Measurements from ENCODE around the gene DLG2. TPM values are rescaled to one million over a fixed set of nuclear protein-coding genes. Genes with fewer than 3 reads are reported as not detected.

DLG2 gene
- total and polyA plus RNA-seq, 7 donors, result 0.60 to 25.8 (median 9.7) TPM; not detected in 1

DNA sequence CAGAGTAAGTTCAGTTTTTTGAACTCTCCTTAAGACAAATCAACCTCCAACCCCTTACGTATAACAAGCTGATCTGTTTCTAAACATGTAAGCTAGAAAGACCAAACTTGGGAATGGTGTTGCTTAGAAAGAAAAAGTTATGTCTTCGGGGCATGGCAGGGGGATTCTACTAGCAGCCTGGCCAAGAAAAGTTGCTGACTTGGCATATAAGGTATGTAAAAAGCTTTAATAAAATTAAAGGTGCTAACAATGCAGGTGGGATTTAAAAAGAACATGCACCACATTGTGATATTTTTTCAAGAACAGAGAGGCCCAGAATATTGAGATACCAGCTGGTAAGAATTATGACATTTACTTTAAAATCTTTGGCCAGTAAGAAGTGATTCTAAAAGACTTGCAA, 1929.6 kb downstream of the DLG2 start:
- Histone ChIP-seq H3K27me3 (no peaks in the 10 kb centered on the region), H3K9me3 (no peaks in the 10 kb centered on the region), H3K27ac (no peak overlapping the region), H3K4me1 (no peaks in the 10 kb centered on the region), H3K4me3 (no peak overlapping the region), H3K36me3 (no peaks in the 10 kb centered on the region)
- 85 to 90% methylated on average over 2 of the region's 2 CpGs for WGBS, 2 donors
- TF ChIP-seq POLR2AphosphoS5 (IDR thresholded peaks at IDR 0.05) (no peak), POLR2A (IDR thresholded peaks at IDR 0.05) (no peak), EP300 (IDR thresholded peaks at IDR 0.05) (no peak)
- TF ChIP-seq, protein P1, sequence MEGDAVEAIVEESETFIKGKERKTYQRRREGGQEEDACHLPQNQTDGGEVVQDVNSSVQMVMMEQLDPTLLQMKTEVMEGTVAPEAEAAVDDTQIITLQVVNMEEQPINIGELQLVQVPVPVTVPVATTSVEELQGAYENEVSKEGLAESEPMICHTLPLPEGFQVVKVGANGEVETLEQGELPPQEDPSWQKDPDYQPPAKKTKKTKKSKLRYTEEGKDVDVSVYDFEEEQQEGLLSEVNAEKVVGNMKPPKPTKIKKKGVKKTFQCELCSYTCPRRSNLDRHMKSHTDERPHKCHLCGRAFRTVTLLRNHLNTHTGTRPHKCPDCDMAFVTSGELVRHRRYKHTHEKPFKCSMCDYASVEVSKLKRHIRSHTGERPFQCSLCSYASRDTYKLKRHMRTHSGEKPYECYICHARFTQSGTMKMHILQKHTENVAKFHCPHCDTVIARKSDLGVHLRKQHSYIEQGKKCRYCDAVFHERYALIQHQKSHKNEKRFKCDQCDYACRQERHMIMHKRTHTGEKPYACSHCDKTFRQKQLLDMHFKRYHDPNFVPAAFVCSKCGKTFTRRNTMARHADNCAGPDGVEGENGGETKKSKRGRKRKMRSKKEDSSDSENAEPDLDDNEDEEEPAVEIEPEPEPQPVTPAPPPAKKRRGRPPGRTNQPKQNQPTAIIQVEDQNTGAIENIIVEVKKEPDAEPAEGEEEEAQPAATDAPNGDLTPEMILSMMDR (IDR thresholded peaks at IDR 0.05), result no peak
- intact Hi-C loops (cut with DNase I), result no loop called here
- no peak for DNase-seq

GRCh38 chr11:83695046-83695445, 1932.1 kb downstream of the DLG2 start:
- Histone ChIP-seq H3K27me3 (no peaks in the 10 kb centered on the region), H3K36me3 (no peaks in the 10 kb centered on the region), H3K9me3 (no peaks in the 10 kb centered on the region), H3K27ac (no peak overlapping the region), H3K4me3 (no peak overlapping the region), H3K4me1 (no peaks in the 10 kb centered on the region)
- WGBS, 2 donors, result 76 to 81% methylated on average over 3 of the region's 3 CpGs
- no peak for TF ChIP-seq POLR2AphosphoS5 (IDR thresholded peaks at IDR 0.05)
- TF ChIP-seq, protein P1 (IDR thresholded peaks at IDR 0.05), result no peak
- intact Hi-C loops (cut with DNase I), result no loop called here
- no peak for DNase-seq

GRCh38 chr11:83694191-83694910, 1932.8 kb downstream of the DLG2 start:
- no peaks in the 10 kb centered on the region for H3K36me3 ChIP-seq
- TF ChIP-seq POLR2A (IDR thresholded peaks at IDR 0.05), result no peak
- TF ChIP-seq, protein P1 (IDR thresholded peaks at IDR 0.05), result no peak
- no peak for TF ChIP-seq POLR2AphosphoS5 (IDR thresholded peaks at IDR 0.05)
- no peak for TF ChIP-seq EP300 (IDR thresholded peaks at IDR 0.05)
- no peaks in the 10 kb centered on the region for H3K4me1 ChIP-seq
- no peak for DNase-seq
- H3K27me3 ChIP-seq, result no peaks in the 10 kb centered on the region
- intact Hi-C loops (cut with DNase I), result no loop called here
- 62 to 78% methylated on average over 10 of the region's 10 CpGs for WGBS, 2 donors
- no peaks in the 10 kb centered on the region for H3K9me3 ChIP-seq
- H3K27ac ChIP-seq, result no peak overlapping the region
- H3K4me3 ChIP-seq, result no peak overlapping the region

DNA sequence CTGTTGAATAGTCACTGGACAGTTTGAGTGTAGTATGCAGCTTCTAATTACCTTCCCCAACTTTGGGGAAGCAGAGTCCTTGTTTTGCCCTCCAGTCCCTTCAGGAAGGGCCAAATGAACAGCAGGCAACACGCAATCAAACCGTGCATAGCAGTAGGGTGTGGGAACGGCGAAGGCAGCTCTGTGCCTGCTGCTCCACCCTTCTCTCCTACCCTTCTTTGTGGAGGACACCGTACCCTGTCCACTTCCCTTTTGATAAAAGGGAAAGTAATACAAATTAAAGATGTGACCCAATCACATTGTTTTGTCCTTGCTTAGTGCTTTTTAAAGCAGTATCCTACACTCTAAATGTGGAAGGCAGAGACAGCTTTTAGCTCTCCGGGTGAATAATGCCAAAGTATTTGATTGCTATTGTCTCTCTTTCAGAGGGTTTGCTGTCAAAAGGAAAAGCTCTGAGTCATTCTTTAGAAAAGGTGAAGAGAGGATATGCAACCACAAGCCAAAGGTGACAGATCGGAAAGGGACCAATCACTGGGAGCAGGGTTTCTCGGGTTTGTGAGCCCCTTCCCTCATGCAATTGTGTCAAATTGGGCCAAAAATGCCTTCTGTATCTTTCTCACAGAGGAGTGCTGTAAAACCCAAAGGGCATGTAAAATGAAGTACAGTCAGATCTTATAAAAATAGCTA, 1933.7 kb downstream of the DLG2 start:
- Histone ChIP-seq H3K27ac (no peak overlapping the region), H3K27me3 (no peaks in the 10 kb centered on the region), H3K4me3 (no peak overlapping the region), H3K9me3 (no peaks in the 10 kb centered on the region), H3K36me3 (no peaks in the 10 kb centered on the region), H3K4me1 (no peaks in the 10 kb centered on the region)
- no peak for DNase-seq
- 80 to 87% methylated on average over 8 of the region's 8 CpGs for WGBS, 2 donors
- TF ChIP-seq POLR2AphosphoS5 (IDR thresholded peaks at IDR 0.05) (no peak), POLR2A (IDR thresholded peaks at IDR 0.05) (no peak), EP300 (IDR thresholded peaks at IDR 0.05) (no peak)
- TF ChIP-seq, protein P1 (IDR thresholded peaks at IDR 0.05), result no peak
- intact Hi-C loops (cut with DNase I), result no loop called here

Data from sigmoid colon (tissue), 7 donors.